Measurements from ENCODE around the gene CALR.

GRCh38 chr19:12959481-12959880, 21.1 kb downstream of the CALR start:
- no peak for TF ChIP-seq ZNF274 (IDR thresholded peaks at IDR 0.05; ENCODE audit: low read depth, low read length)
- TF ChIP-seq SUZ12 (IDR thresholded peaks at IDR 0.05; ENCODE audit: extremely low read depth, insufficient read depth, insufficient read length): no peak
- TF ChIP-seq YY1 (IDR thresholded peaks at IDR 0.05; ENCODE audit: insufficient read depth, insufficient read length): no peak

Data from NT2/D1 (cell line).